ENCODE results near the gene TRIM31.

The TRIM31 gene

GRCh38 chr6:30100585-30101443 is 12.1 kb downstream of the TRIM31 start:
- DNase-seq (ENCODE audit: low read depth) = no peak
- TF ChIP-seq, protein P1, sequence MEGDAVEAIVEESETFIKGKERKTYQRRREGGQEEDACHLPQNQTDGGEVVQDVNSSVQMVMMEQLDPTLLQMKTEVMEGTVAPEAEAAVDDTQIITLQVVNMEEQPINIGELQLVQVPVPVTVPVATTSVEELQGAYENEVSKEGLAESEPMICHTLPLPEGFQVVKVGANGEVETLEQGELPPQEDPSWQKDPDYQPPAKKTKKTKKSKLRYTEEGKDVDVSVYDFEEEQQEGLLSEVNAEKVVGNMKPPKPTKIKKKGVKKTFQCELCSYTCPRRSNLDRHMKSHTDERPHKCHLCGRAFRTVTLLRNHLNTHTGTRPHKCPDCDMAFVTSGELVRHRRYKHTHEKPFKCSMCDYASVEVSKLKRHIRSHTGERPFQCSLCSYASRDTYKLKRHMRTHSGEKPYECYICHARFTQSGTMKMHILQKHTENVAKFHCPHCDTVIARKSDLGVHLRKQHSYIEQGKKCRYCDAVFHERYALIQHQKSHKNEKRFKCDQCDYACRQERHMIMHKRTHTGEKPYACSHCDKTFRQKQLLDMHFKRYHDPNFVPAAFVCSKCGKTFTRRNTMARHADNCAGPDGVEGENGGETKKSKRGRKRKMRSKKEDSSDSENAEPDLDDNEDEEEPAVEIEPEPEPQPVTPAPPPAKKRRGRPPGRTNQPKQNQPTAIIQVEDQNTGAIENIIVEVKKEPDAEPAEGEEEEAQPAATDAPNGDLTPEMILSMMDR (conservative IDR thresholded peaks at IDR 0.05; ENCODE audit: low read depth, low read length) = no peak
- H3K4me3 ChIP-seq (ENCODE audit: low read length) = no peak overlapping the region

GRCh38 chr6:30100154-30100553 is 12.7 kb downstream of the TRIM31 start:
- no peak for DNase-seq (ENCODE audit: low read depth)
- H3K4me3 ChIP-seq (ENCODE audit: low read length) = no peak overlapping the region
- TF ChIP-seq, protein P1 (conservative IDR thresholded peaks at IDR 0.05; ENCODE audit: low read depth, low read length) = no peak

DNA sequence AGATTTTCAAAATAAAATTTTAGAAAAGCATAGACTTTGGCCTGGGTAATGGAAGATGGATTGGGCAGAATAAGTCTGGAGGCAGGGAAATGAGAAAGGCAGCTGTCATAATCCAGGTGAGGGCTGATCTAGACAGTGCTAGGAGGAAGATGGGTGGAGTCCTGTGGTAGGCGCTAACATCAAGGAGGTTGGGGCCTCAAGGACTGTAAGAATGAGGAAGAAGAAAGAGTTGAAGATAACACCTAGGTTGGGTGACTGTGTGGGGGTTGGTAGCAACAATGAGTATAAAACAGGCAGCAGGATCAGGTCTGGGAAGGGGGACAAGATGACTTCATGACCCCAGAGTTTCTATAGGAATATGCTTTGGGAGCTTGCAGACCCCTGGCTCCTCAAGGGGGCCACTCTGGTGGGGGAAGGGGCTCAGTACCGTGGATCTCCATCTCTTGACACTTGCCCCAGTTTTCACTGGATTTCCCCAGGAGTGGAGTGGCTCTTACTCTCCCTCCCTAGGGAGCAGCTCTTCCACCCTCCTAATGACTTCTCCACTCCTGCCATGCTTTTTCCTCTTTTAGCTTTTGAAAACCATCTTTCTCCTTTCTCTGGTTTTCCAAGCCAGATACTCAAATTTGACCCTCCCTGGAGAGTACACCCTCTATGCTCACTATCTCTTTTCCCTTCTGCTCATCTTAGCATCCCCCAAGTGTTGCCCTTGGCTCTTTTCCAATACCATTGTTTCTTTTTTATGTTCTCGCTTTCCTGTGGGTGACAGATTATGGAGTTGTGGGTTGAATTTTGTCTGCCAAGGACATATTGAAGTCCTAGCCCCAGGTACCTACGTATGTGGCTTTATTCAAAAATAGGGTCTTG is 14.8 kb downstream of the TRIM31 start:
- no peak for DNase-seq (ENCODE audit: low read depth)
- TF ChIP-seq, protein P1 (conservative IDR thresholded peaks at IDR 0.05; ENCODE audit: low read depth, low read length) = no peak
- H3K4me3 ChIP-seq (ENCODE audit: low read length) = no peak overlapping the region

- H3K4me3 ChIP-seq (ENCODE audit: low read length) = no peak overlapping the region
- DNase-seq (ENCODE audit: low read depth) = no peak
- TF ChIP-seq, protein P1 (conservative IDR thresholded peaks at IDR 0.05; ENCODE audit: low read depth, low read length) = no peak
Measured at GRCh38 chr6:30096829-30097228, 16.1 kb downstream of the TRIM31 start.

GRCh38 chr6:30093951-30094661 is 18.8 kb downstream of the TRIM31 start:
- no peak for DNase-seq (ENCODE audit: low read depth)
- H3K4me3 ChIP-seq (ENCODE audit: low read length) = no peak overlapping the region
- TF ChIP-seq, protein P1 (conservative IDR thresholded peaks at IDR 0.05; ENCODE audit: low read depth, low read length) = no peak

- no peak for DNase-seq (ENCODE audit: low read depth)
- no peak overlapping the region for H3K4me3 ChIP-seq (ENCODE audit: low read length)
- TF ChIP-seq, protein P1 (conservative IDR thresholded peaks at IDR 0.05; ENCODE audit: low read depth, low read length) = no peak
Measured at GRCh38 chr6:30092852-30093543, 19.9 kb downstream of the TRIM31 start.

Measured in retinal pigment epithelial cell (primary cell).